Activated CD4-positive, alpha-beta T cell treated with anti-CD3 and anti-CD28 coated beads, Interleukin-2, amount 50 U/mL, for 4 hours (primary cell): Measurements from ENCODE around the gene FAM184A.

Experiments used
- DNase-seq, 2 experiments: peaks; one replicate each; pipeline ENCODE4 v3.0.0-alpha.2; 2020

Gene FAM184A

DNA sequence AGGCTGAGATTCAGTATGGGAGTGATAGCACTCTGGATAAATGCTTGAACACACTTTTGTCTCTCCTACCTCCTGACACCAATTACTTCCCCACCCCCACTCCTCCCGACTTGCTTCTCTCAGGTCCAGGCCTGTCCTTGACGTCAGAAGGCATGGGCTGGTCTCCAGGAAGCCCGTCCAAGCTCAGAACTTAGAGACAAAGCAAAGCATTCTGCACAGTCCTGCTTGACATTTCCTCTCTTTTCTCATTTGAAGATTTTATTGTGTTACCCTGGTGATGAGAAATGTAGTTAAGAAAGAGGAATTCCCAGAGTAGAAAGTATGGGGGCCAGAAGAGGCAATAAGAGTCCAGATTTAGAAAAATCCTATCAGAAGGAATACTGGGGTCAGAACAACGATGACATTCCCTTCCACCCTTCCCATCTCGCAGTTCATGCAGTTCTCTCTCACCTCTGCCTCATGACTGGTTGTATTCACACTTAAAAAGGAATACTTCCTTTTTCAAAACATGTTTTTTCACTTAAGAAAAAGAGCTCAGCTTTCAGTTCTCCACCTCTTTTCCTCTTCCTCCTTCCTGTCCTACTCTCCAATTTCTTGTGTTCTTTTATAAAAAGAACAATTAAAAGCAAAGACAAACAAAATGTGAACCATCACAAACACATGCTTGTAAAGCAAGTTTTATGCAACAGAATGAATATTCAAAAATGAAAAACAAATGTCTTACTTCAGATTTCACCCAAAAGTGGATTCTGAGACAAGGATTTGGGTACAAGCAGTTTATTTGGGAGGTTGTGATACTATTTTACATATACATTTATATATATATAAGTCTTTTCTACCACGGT is 18.5 kb upstream of the FAM184A start:
- DNase-seq: no peak

DNA sequence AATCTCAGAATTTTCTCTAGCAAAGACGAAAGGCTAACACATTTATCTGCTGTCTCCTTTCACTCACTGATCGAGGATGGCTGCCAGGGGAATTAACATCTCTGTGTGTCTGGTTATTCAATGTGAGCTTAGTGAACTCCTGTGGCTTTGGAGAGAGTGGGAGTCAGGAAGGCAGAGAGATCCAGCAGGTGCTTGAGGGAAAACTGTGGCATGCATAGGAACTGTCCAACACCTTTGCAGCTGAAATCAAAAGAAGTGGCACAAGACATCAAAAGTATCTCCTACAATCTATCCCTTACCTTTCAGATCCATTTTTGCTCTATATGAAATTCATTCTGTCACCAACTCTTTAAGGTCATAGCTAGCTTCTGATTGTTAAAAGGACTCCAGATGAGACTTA is 11.8 kb upstream of the FAM184A start:
- no peak for DNase-seq

DNA sequence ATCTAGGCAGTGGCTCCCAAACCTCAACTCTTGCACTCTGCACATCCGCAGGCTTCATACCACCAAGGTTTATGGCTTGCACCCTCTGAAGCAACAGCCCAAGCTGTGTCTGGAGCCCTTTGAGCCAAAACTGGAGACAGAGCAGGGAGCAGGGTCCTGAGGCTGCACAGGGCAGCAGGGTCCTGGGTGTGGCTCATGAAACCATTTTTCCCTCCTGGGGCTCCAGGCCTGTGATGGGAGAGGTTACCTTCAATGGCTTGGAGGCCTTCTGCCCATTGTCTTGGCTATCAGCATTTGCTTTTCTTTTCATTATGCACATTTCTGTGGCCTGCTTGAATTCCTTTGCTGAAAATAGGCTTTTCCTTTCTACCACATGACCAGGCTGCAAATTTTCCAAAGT is 6.3 kb upstream of the FAM184A start:
- DNase-seq: no peak

GRCh38 chr6:119083007-119083406 is 4.5 kb upstream of the FAM184A start:
- DNase-seq: no peak

GRCh38 chr6:119079283-119079809 is 882 bp upstream of the FAM184A start:
- DNase-seq: no peak

DNA sequence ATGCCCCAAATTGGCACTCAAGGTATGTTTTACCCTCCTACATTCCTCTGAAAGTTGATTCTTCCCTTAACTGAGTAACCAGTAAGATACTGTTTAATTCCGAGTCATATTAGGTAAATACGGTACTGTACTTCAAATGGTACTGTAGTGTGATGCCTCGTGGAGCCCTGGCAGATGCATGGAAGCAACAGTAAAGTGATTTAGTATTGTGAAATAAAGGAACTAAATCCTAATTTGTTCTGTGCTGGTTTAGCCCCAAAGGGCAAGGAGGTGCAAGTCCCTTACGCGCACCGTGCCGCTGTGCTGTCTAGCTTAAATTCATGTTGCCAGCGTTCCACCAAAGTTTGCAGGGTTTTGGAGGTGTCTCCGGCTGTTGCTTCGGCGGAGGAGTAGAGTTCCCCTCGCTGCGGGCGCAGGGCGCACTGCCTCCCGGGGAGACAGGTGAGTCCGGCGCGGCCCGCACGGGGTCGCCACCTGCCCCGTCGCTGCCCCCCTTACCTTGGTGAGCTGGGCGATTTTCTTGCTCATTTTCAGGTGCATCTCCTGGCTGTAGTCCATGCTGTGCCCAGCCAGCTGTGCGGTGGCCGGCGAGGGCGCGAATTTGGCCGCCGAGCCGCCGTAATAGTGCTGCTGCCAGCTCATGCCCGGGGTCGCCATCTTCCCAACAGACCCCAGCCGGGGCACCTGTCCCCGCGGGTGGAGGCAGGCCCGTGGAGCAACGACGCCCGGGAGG is 655 bp downstream of the FAM184A start:
- peak; percentile 44 for DNase-seq

DNA sequence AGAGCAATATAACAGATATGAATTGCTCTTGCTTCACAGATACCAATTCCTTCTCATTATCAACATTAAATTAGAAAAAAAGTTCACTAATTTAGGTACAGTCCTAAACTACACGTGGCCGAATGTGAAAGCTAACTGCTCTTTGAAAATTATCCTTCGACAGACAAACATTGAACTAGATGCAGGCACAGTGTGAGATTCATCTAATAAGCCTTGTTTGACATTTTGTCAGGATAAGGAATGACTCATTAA is 1.1 kb downstream of the FAM184A start:
- DNase-seq: no peak

- no peak for DNase-seq
These were observed 1.7 kb downstream of the FAM184A start for GRCh38 chr6:119076576-119077390.

- peak; percentile 26 to 41 for DNase-seq
These were observed 2.3 kb downstream of the FAM184A start for GRCh38 chr6:119076173-119076572.

GRCh38 chr6:119075200-119075981 is 3.1 kb downstream of the FAM184A start:
- DNase-seq: no peak

GRCh38 chr6:119073307-119074051 is 5.0 kb downstream of the FAM184A start:
- DNase-seq: no peak

- no peak for DNase-seq
These were observed 6.9 kb downstream of the FAM184A start for GRCh38 chr6:119071576-119071975.

GRCh38 chr6:119067091-119067490 is 11.4 kb downstream of the FAM184A start:
- DNase-seq: no peak

DNA sequence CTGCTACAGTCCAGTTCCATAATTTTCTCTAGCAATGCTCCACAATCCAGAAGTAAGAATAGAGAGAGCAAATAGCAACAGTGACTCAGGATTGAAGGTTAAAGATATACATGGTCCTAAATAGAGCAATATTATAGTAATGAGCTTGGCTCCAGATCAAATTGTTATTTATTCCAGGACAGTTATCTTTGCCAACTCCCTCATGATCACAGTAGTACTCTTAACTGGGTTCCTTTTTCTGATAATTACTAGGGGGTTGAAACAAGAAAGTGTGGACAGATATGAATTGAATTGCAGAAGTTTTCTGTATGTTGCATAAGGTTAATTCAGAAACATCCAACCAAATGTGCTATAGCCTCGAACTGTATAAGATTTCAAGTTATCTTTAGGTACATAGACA is 11.9 kb downstream of the FAM184A start:
- no peak for DNase-seq

- no peak for DNase-seq
These were observed 12.5 kb downstream of the FAM184A start for GRCh38 chr6:119065955-119066354.

- DNase-seq: no peak
These were observed 13.1 kb downstream of the FAM184A start for GRCh38 chr6:119065382-119065781.

DNA sequence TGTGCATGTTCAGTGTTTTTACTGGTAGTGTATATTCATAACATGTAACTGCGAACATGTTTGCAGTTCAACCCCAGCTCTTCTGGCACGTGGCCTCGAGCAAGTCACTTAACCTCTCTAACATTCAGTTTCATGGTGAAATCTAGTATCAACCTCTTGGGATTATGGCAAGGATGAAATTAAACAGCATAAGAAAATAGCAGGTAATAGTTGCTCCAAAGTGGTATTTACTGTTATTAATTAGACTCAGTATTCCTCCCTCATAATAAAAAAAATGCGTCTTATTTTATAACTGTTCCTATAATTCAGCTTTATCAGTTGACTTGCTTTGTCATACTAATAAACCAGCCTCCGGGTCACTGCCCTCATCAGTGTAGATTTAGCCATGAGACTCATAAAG is 15.0 kb downstream of the FAM184A start:
- no peak for DNase-seq

- DNase-seq: no peak
These were observed 17.2 kb downstream of the FAM184A start for GRCh38 chr6:119061215-119061614.

DNA sequence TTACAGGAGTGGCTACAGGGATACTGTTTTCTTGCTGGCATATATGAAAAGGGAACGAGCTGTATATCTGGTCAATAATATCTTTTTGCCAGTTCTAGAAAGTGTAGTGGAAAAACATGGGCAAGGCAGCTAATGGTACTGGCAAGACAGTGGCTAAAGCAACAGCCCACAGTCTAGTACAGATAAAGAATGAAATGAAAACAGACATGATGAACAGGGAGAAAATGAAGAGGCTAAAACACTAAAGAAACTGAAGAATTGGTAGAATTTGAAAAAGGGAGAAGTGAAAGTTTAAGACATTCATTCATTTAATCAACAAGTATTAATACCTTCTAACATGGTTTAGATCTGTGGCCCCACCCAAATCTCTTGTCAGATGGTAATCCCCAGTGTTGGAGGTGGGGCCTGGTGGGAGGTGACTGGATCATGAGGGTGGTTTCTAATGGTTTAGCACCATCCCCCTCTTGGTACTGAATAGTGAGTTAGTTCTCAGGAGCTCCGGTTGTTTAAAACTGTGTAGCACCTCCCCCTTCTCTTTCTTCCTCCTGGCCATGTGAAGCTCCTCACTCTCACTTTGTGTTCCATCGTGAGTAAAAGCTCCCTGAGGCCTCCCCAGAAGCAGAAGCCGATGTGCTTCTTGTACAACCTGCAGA is 18.1 kb downstream of the FAM184A start:
- DNase-seq: no peak

- DNase-seq: no peak
These were observed 23.4 kb downstream of the FAM184A start for GRCh38 chr6:119055069-119055468.

DNA sequence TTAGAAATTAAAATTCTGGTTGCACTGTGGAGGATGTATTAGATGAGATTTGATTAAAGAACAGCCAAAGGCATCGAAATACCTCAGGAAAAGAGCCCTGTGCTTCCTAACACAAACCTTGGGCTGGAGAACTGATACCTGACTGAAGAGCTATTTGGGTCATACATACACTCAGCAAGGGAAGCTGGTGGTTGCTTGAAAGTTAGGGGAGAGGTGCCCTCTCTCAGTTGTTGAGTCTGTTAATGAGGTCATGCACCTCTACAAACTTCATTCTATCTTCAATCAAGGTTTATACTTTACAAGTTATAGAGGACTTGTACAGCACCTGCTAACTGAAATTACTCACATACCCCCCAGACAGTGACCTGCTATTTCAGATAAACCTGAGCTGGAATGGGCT is 25.5 kb downstream of the FAM184A start:
- no peak for DNase-seq
